ENCODE results near the gene NMNAT2. TPM values are rescaled to one million over a fixed set of nuclear protein-coding genes. Genes with fewer than 3 reads are reported as not detected.

The NMNAT2 gene
- total and polyA plus RNA-seq, 2 donors from 2014 or later, result 0.17 to 2.0 TPM

- DNase-seq, result no peak
- no peak overlapping the region for H3K4me3 ChIP-seq (ENCODE audit: low read length in 3 of 3)
- no peaks in the 10 kb centered on the region for H3K36me3 ChIP-seq (ENCODE audit: control insufficient read depth in 2 of 3, insufficient read depth in 3 of 3, low read length in 3 of 3)
- no peaks in the 10 kb centered on the region for H3K4me1 ChIP-seq (ENCODE audit: control insufficient read depth in 2 of 3, insufficient read depth in 2 of 3, low read depth in 1 of 3, low read length in 3 of 3)
- no peak overlapping the region for H3K9ac ChIP-seq (ENCODE audit: low read length in 3 of 3)
- no peaks in the 10 kb centered on the region for H3K27me3 ChIP-seq (ENCODE audit: control insufficient read depth, insufficient read depth, low read length)
- no peak for TF ChIP-seq CTCF (IDR thresholded peaks at IDR 0.05; ENCODE audit: borderline replicate concordance, extremely low read depth, insufficient read depth)
- FAIRE-seq, result no peak
- intact Hi-C loops (cut with DNase I), result no loop called here
- no peak overlapping the region for H3K27ac ChIP-seq (ENCODE audit: low read depth in 2 of 2, low read length in 2 of 2)
- H3K9me3 ChIP-seq (ENCODE audit: control insufficient read depth in 2 of 3, insufficient read depth in 1 of 3, low read length in 3 of 3), result no peaks in the 10 kb centered on the region
Observed at GRCh38 chr1:183463566-183463965, 45.4 kb upstream of the NMNAT2 start.

GRCh38 chr1:183461350-183461749, 43.2 kb upstream of the NMNAT2 start:
- FAIRE-seq (no peak), DNase-seq (peak in 2 of 5 donors; percentile 7 to 21)
- H3K9ac ChIP-seq (ENCODE audit: low read length in 3 of 3), result no peak overlapping the region
- H3K4me3 ChIP-seq (ENCODE audit: low read length in 3 of 3), result no peak overlapping the region
- intact Hi-C loops (cut with DNase I), result no loop called here
- H3K27ac ChIP-seq (ENCODE audit: low read depth in 2 of 2, low read length in 2 of 2), result no peak overlapping the region
- H3K36me3 ChIP-seq (ENCODE audit: control insufficient read depth in 2 of 3, insufficient read depth in 3 of 3, low read length in 3 of 3), result no peaks in the 10 kb centered on the region
- H3K9me3 ChIP-seq (ENCODE audit: control insufficient read depth in 2 of 3, insufficient read depth in 1 of 3, low read length in 3 of 3), result no peaks in the 10 kb centered on the region
- H3K4me1 ChIP-seq (ENCODE audit: control insufficient read depth in 2 of 3, insufficient read depth in 2 of 3, low read depth in 1 of 3, low read length in 3 of 3), result no peaks in the 10 kb centered on the region
- H3K27me3 ChIP-seq (ENCODE audit: control insufficient read depth, insufficient read depth, low read length), result no peaks in the 10 kb centered on the region
- no peak for TF ChIP-seq CTCF (IDR thresholded peaks at IDR 0.05; ENCODE audit: borderline replicate concordance, extremely low read depth, insufficient read depth)

GRCh38 chr1:183460596-183460995, 42.4 kb upstream of the NMNAT2 start:
- no peaks in the 10 kb centered on the region for H3K9me3 ChIP-seq (ENCODE audit: control insufficient read depth in 2 of 3, insufficient read depth in 1 of 3, low read length in 3 of 3)
- intact Hi-C loops (cut with DNase I), result no loop called here
- DNase-seq, result no peak
- H3K4me3 ChIP-seq (ENCODE audit: low read length in 3 of 3), result no peak overlapping the region
- H3K4me1 ChIP-seq (ENCODE audit: control insufficient read depth in 2 of 3, insufficient read depth in 2 of 3, low read depth in 1 of 3, low read length in 3 of 3), result no peaks in the 10 kb centered on the region
- no peak overlapping the region for H3K27ac ChIP-seq (ENCODE audit: low read depth in 2 of 2, low read length in 2 of 2)
- H3K36me3 ChIP-seq (ENCODE audit: control insufficient read depth in 2 of 3, insufficient read depth in 3 of 3, low read length in 3 of 3), result no peaks in the 10 kb centered on the region
- FAIRE-seq, result no peak
- H3K9ac ChIP-seq (ENCODE audit: low read length in 3 of 3), result no peak overlapping the region
- no peaks in the 10 kb centered on the region for H3K27me3 ChIP-seq (ENCODE audit: control insufficient read depth, insufficient read depth, low read length)
- no peak for TF ChIP-seq CTCF (IDR thresholded peaks at IDR 0.05; ENCODE audit: borderline replicate concordance, extremely low read depth, insufficient read depth)

GRCh38 chr1:183457449-183457848, 39.3 kb upstream of the NMNAT2 start:
- no peak for DNase-seq
- no peaks in the 10 kb centered on the region for H3K36me3 ChIP-seq (ENCODE audit: control insufficient read depth in 2 of 3, insufficient read depth in 3 of 3, low read length in 3 of 3)
- no peak overlapping the region for H3K9ac ChIP-seq (ENCODE audit: low read length in 3 of 3)
- TF ChIP-seq CTCF (IDR thresholded peaks at IDR 0.05; ENCODE audit: borderline replicate concordance, extremely low read depth, insufficient read depth), result no peak
- FAIRE-seq, result no peak
- no peaks in the 10 kb centered on the region for H3K9me3 ChIP-seq (ENCODE audit: control insufficient read depth in 2 of 3, insufficient read depth in 1 of 3, low read length in 3 of 3)
- intact Hi-C loops (cut with DNase I), result no loop called here
- no peak overlapping the region for H3K27ac ChIP-seq (ENCODE audit: low read depth in 2 of 2, low read length in 2 of 2)
- no peaks in the 10 kb centered on the region for H3K4me1 ChIP-seq (ENCODE audit: control insufficient read depth in 2 of 3, insufficient read depth in 2 of 3, low read depth in 1 of 3, low read length in 3 of 3)
- no peak overlapping the region for H3K4me3 ChIP-seq (ENCODE audit: low read length in 3 of 3)
- H3K27me3 ChIP-seq (ENCODE audit: control insufficient read depth, insufficient read depth, low read length), result no peaks in the 10 kb centered on the region
